SK-N-SH (cell line): Measurements from ENCODE around the gene SLC16A8. TPM values are rescaled to one million over a fixed set of nuclear protein-coding genes. Genes with fewer than 3 reads are reported as not detected.

Experiments
- CTCF ChIA-PET: fragments of 300-600, 350-600 bp; formaldehyde crosslinking; extraction: SDS; loops from one replicate; lab custom pipeline; 2021; lab: Yijun Ruan, JAX
- POLR2A ChIA-PET: fragments of 350-600 bp; sonication (Branson Sonifier 250); formaldehyde crosslinking; extraction: SDS; loops from one replicate; lab custom pipeline; 2020; ENCODE audit warnings: antibody characterized with exemption, inconsistent platforms; lab: Yijun Ruan, JAX
- DNase-seq: peaks from one replicate; pipeline ENCODE4 v3.0.0; 2012
- H2AFZ ChIP-seq: fragments of 200-600 bp; sonication (generic); 2 replicates; pipeline ENCODE4 v1.8.1; 2016; ENCODE audit warnings: antibody characterized with exemption, mild to moderate bottlenecking, low read depth
- H3F3A ChIP-seq: fragments of 200-600 bp; sonication (generic); replicated peaks from 2 replicates; pipeline ENCODE3; 2016; ENCODE audit warnings: antibody characterized with exemption, mild to moderate bottlenecking; ENCODE audit not compliant: insufficient read depth
- H3K27ac ChIP-seq, 2 experiments: fragments of 200-500 bp in 1 of 2; fragments of 200-600 bp in 1 of 2; sonication (Bioruptor generic) in 1 of 2; sonication (generic), shearing (Covaris generic) in 1 of 2; 2 replicates each; pipeline versions ENCODE4 v1.5.1 to v1.6.1; 2014 to 2016; ENCODE audit warnings: low read depth in 2 of 2, inconsistent platforms in 1 of 2, low read length in 1 of 2, mild to moderate bottlenecking in 1 of 2, mixed read lengths in 1 of 2
- H3K27me3 ChIP-seq: fragments of 200-600 bp; sonication (generic), shearing (Covaris generic); 2 replicates; pipeline ENCODE4 v1.6.1; 2016; ENCODE audit warnings: mixed run types; ENCODE audit not compliant: insufficient read depth
- H3K36me3 ChIP-seq, 2 experiments: fragments of 200-500 bp in 1 of 2; fragments of 200-600 bp in 1 of 2; sonication (Bioruptor generic) in 1 of 2; sonication (generic) in 1 of 2; replicated peaks in 1 of 2; 2 replicates each; pipeline versions ENCODE3 to v1.5.1; 2014 to 2016; ENCODE audit warnings: low read length in 1 of 2, mild to moderate bottlenecking in 1 of 2; ENCODE audit not compliant: insufficient read depth in 2 of 2, control insufficient read depth in 1 of 2
- H3K4me1 ChIP-seq, 2 experiments: fragments of 200-500 bp in 1 of 2; fragments of 200-600 bp in 1 of 2; sonication (Bioruptor generic) in 1 of 2; sonication (generic), shearing (Covaris generic) in 1 of 2; 2 replicates each; pipeline versions ENCODE4 v1.5.1 to v1.6.1; 2014 to 2016; ENCODE audit warnings: low read depth in 1 of 2, low read length in 1 of 2, mixed run types in 1 of 2; ENCODE audit not compliant: insufficient read depth in 2 of 2, control insufficient read depth in 1 of 2
- H3K4me2 ChIP-seq: fragments of 200-600 bp; sonication (generic), shearing (Covaris generic); 2 replicates; pipeline ENCODE4 v1.6.1; 2017; ENCODE audit warnings: mixed run types
- H3K4me3 ChIP-seq, 2 experiments: fragments of 200-500 bp in 1 of 2; fragments of 200-600 bp in 1 of 2; sonication (Bioruptor generic) in 1 of 2; sonication (generic), shearing (Covaris generic) in 1 of 2; 2 replicates each; pipeline versions ENCODE4 v1.5.1 to v1.8.1; 2014 to 2016; ENCODE audit warnings: low read depth in 2 of 2, inconsistent platforms in 1 of 2, low read length in 1 of 2, mild to moderate bottlenecking in 1 of 2, mixed read lengths in 1 of 2, moderate library complexity in 1 of 2
- H3K79me2 ChIP-seq: fragments of 200-600 bp; sonication (generic); 2 replicates; pipeline ENCODE4 v1.8.1; 2017; ENCODE audit warnings: mild to moderate bottlenecking; ENCODE audit not compliant: insufficient read depth
- H3K9ac ChIP-seq: fragments of 200-600 bp; sonication (generic); 2 replicates; pipeline ENCODE4 v1.6.1; 2017; ENCODE audit warnings: mixed run types
- H3K9me2 ChIP-seq: fragments of 200-600 bp; sonication (generic); 2 replicates; pipeline ENCODE4 v1.6.1; 2017; ENCODE audit warnings: mixed run types
- H3K9me3 ChIP-seq: fragments of 200-600 bp; sonication (generic); 2 replicates; pipeline ENCODE4 v1.6.1; 2017; ENCODE audit warnings: mixed run types, mild to moderate bottlenecking, moderate library complexity
- H4K20me1 ChIP-seq: fragments of 200-600 bp; sonication (generic); 2 replicates; pipeline ENCODE4 v1.6.1; 2017; ENCODE audit warnings: mild to moderate bottlenecking, mixed run types; ENCODE audit not compliant: insufficient read depth
- CHD2 ChIP-seq: fragments of 150-350 bp; IDR thresholded peaks from 2 replicates; pipeline ENCODE4 v1.6.1; 2018; ENCODE audit warnings: low read length; ENCODE audit not compliant: partially characterized antibody
- ELF1 ChIP-seq: IDR thresholded peaks from 2 replicates; pipeline ENCODE4 v1.4.0; 2012
- EP300 ChIP-seq, 2 experiments: IDR thresholded peaks; 2 replicates each; pipeline versions ENCODE4 v1.4.0 to v1.6.1; 2012; ENCODE audit warnings: borderline replicate concordance in 1 of 2, low read depth in 1 of 2, low read length in 1 of 2
- EZH2phosphoT487 ChIP-seq: fragments of 200-600 bp; sonication (generic); IDR thresholded peaks from 2 replicates; pipeline ENCODE4 v1.6.1; 2017; ENCODE audit warnings: low read depth, mixed run types, mild to moderate bottlenecking, antibody characterized with exemption, moderate library complexity, borderline replicate concordance
- FOXM1 ChIP-seq: IDR thresholded peaks from 2 replicates; pipeline ENCODE4 v1.4.0; 2012; ENCODE audit warnings: low read depth, mild to moderate bottlenecking
- GABPA ChIP-seq: IDR thresholded peaks from 2 replicates; pipeline ENCODE4 v1.4.0; 2012; ENCODE audit warnings: low read depth, mild to moderate bottlenecking
- JUND ChIP-seq: IDR thresholded peaks from 2 replicates; pipeline ENCODE4 v1.4.0; 2012
- MEF2A ChIP-seq: IDR thresholded peaks from 2 replicates; pipeline ENCODE4 v1.4.0; 2012; ENCODE audit warnings: low read depth, borderline replicate concordance
- POLR2AphosphoS5 ChIP-seq: IDR thresholded peaks from 2 replicates; pipeline ENCODE4 v1.6.1; 2012; ENCODE audit warnings: low read depth, low read length
- RFX5 ChIP-seq: IDR thresholded peaks from 2 replicates; pipeline ENCODE4 v1.6.1; 2012; ENCODE audit warnings: mild to moderate bottlenecking, improper control_type of control experiment, low read length
- SIN3A ChIP-seq: IDR thresholded peaks from 2 replicates; pipeline ENCODE4 v1.6.1; 2012; ENCODE audit warnings: low read depth, mild to moderate bottlenecking, low read length, moderate library complexity, borderline replicate concordance
- TCF12 ChIP-seq: IDR thresholded peaks from 2 replicates; pipeline ENCODE4 v1.4.0; 2012
- TEAD4 ChIP-seq: IDR thresholded peaks from 2 replicates; pipeline ENCODE4 v1.4.0; 2012; ENCODE audit warnings: mild to moderate bottlenecking, borderline replicate concordance; ENCODE audit not compliant: insufficient read depth
- YY1 ChIP-seq: IDR thresholded peaks from 2 replicates; pipeline ENCODE4 v1.4.0; 2012; ENCODE audit warnings: low read depth, mild to moderate bottlenecking
- WGBS: methylation state at CpG from one replicate; pipeline ENCODE4 v1.1.6; 2017; ENCODE audit warnings: low lambda C conversion rate; 5-methylcytosine and 5-hydroxymethylcytosine counted together
- polyA plus RNA-seq, 3 experiments: library from polyadenylated mRNA; depleted of rRNA; stranded (reverse); fragments of >200 nt; gene quantifications; 2 replicates each; pipeline ENCODE4 v1.2.3, GENCODE V29; 2012
- TF ChIP-seq, protein P1 (sequence below): fragments of 200-600 bp; sonication (generic); IDR thresholded peaks from 2 replicates; pipeline ENCODE4 v1.6.1; 2017; ENCODE audit warnings: antibody characterized with exemption, mild to moderate bottlenecking, moderate library complexity
- TF ChIP-seq, protein P2 (sequence below): IDR thresholded peaks from 2 replicates; pipeline ENCODE4; 2012
- TF ChIP-seq, protein P3 (sequence below): IDR thresholded peaks from 2 replicates; pipeline ENCODE4 v1.4.0; 2012; ENCODE audit warnings: low read depth, borderline replicate concordance
- TF ChIP-seq, protein P4 (sequence below): fragments of 150-350 bp; IDR thresholded peaks from 2 replicates; pipeline ENCODE4 v1.6.1; 2017; ENCODE audit warnings: antibody characterized with exemption, low read length, low read depth, borderline replicate concordance

The SLC16A8 gene
- polyA plus RNA-seq, 1 of the 3 experiments (the other 2 are of a cell fraction) = not detected

DNA sequence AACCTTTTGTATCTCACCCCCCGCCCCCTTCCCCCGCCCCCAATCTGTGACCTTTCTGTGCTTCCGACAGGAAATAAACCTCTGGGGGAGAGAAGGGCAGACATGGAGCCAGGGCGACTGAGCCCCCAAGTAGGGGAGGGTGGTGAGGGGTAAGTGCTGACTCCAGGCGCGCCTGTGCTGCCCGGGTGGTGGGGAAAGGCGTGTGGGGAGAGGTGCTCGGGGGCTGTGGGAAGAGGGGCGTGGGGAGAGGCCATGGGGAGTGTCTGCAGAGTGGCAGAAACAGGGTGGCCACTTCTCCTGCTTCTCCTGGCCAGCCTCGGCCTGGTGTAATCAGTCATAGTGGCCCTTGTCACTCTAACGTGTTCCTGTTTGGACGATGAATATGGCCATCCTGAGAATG is 8.0 kb downstream of the SLC16A8 start:
- POLR2A ChIA-PET = no interaction called here
- Histone ChIP-seq H3K9ac (no peak overlapping the region), H3K4me1 (no peaks in the 10 kb centered on the region; a peak in 1 of 4 replicates), H3F3A (no peaks in the 10 kb centered on the region), H2AFZ (no peak overlapping the region), H3K9me3 (no peaks in the 10 kb centered on the region), H3K4me2 (no peak overlapping the region), H3K79me2 (no peaks in the 10 kb centered on the region), H3K36me3 (peaks cover 0 to 10% of the 10 kb centered on the region in 2 experiments), H3K27ac (no peak overlapping the region), H3K4me3 (no peak overlapping the region)
- DNase-seq = no peak
- 93% methylated on average over 8 of the region's 13 CpGs for WGBS
- CTCF ChIA-PET = no interaction called here
- TF ChIP-seq CHD2 = no peak
- no peak for TF ChIP-seq ELF1
- TF ChIP-seq, protein P1, sequence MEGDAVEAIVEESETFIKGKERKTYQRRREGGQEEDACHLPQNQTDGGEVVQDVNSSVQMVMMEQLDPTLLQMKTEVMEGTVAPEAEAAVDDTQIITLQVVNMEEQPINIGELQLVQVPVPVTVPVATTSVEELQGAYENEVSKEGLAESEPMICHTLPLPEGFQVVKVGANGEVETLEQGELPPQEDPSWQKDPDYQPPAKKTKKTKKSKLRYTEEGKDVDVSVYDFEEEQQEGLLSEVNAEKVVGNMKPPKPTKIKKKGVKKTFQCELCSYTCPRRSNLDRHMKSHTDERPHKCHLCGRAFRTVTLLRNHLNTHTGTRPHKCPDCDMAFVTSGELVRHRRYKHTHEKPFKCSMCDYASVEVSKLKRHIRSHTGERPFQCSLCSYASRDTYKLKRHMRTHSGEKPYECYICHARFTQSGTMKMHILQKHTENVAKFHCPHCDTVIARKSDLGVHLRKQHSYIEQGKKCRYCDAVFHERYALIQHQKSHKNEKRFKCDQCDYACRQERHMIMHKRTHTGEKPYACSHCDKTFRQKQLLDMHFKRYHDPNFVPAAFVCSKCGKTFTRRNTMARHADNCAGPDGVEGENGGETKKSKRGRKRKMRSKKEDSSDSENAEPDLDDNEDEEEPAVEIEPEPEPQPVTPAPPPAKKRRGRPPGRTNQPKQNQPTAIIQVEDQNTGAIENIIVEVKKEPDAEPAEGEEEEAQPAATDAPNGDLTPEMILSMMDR = no peak
- no peak for TF ChIP-seq TCF12
- TF ChIP-seq YY1 = no peak
- TF ChIP-seq, all 33 proteins: peak for 0
- H3K9me2 ChIP-seq = no peaks in the 10 kb centered on the region
- H3K27me3 ChIP-seq = no peaks in the 10 kb centered on the region
- no peaks in the 10 kb centered on the region for H4K20me1 ChIP-seq

DNA sequence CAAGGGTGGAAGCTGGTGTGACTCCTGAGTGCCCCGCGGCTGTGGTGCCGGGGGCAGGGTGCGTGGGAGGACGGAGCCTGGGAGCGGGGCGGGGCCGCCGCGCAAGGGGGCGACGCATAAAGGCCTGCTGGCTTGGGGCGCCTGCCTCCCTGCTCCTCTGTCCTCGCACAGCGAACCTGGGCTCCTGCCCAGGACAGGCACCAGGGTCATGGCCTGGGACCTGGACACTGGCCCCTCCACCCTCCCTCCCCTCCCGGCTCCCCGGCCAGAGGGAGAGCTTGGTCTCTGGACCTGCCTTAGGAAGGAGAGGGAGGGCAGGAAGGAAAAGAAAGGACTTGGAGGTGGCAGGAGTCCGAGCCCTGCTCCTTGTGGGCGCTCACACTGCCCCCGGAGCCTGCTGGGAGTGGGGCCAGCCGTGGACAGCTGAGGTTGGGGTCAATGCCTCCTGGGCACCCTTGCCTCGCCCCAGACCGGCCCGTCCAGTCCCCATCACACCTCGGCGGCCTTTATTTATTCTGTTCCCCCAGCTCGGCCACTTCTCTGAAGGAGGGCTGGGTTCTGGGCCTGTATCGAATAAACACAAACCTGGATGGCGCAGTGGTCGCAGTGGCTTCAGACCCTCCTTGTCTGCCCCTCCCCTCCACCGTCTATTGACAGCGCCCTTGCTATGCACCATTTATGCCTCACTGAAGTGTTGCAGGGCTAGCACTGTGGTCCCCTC is 8.7 kb downstream of the SLC16A8 start:
- H3K9ac ChIP-seq = no peak overlapping the region
- no peak overlapping the region for H3K4me2 ChIP-seq
- H3K27ac ChIP-seq = no peak overlapping the region
- no peaks in the 10 kb centered on the region for H3K9me2 ChIP-seq
- ChIA-PET POLR2A (no interaction called here), CTCF (interaction anchor here (1.6 kb wide), 1 partner anchor 23 kb away, joined by 5 read pairs; no protein-coding TSS in a partner anchor)
- no peaks in the 10 kb centered on the region for H3K27me3 ChIP-seq
- no peak overlapping the region for H3K4me3 ChIP-seq
- no peaks in the 10 kb centered on the region for H3K4me1 ChIP-seq
- no peaks in the 10 kb centered on the region for H4K20me1 ChIP-seq
- TF ChIP-seq SIN3A (no peak), GABPA (no peak), MEF2A (no peak), TEAD4 (no peak), POLR2AphosphoS5 (no peak), JUND (no peak), FOXM1 (no peak), RFX5 (no peak), EP300 (IDR thresholded peaks at IDR 0.05; ENCODE audit: borderline replicate concordance in 1 of 2, low read depth in 1 of 2, low read length in 1 of 2) (no peak), EZH2phosphoT487 (no peak)
- TF ChIP-seq, protein P2, sequence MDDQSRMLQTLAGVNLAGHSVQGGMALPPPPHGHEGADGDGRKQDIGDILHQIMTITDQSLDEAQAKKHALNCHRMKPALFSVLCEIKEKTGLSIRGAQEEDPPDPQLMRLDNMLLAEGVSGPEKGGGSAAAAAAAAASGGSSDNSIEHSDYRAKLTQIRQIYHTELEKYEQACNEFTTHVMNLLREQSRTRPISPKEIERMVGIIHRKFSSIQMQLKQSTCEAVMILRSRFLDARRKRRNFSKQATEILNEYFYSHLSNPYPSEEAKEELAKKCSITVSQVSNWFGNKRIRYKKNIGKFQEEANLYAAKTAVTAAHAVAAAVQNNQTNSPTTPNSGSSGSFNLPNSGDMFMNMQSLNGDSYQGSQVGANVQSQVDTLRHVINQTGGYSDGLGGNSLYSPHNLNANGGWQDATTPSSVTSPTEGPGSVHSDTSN = no peak
- TF ChIP-seq, protein P3, sequence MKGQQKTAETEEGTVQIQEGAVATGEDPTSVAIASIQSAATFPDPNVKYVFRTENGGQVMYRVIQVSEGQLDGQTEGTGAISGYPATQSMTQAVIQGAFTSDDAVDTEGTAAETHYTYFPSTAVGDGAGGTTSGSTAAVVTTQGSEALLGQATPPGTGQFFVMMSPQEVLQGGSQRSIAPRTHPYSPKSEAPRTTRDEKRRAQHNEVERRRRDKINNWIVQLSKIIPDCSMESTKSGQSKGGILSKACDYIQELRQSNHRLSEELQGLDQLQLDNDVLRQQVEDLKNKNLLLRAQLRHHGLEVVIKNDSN = no peak
- TF ChIP-seq, protein P1 = no peak
- TF ChIP-seq, protein P4, sequence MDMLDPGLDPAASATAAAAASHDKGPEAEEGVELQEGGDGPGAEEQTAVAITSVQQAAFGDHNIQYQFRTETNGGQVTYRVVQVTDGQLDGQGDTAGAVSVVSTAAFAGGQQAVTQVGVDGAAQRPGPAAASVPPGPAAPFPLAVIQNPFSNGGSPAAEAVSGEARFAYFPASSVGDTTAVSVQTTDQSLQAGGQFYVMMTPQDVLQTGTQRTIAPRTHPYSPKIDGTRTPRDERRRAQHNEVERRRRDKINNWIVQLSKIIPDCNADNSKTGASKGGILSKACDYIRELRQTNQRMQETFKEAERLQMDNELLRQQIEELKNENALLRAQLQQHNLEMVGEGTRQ = no peak
- H2AFZ ChIP-seq = no peak overlapping the region
- no peaks in the 10 kb centered on the region for H3F3A ChIP-seq
- H3K36me3 ChIP-seq = peaks cover 0 to 10% of the 10 kb centered on the region in 2 experiments
- no peaks in the 10 kb centered on the region for H3K9me3 ChIP-seq
- DNase-seq = no peak
- no CpG with 5 or more reads among the region's 32 CpGs for WGBS
- no peaks in the 10 kb centered on the region for H3K79me2 ChIP-seq
